ENCODE results near the gene ZC3H4.

Gene ZC3H4

GRCh38 chr19:47096721-47097120 is 16.9 kb downstream of the ZC3H4 start:
- POLR2A ChIA-PET = no interaction called here
- CTCF ChIA-PET = interaction anchor here (2.0 to 4.7 kb wide), 2 partner anchors 10 to 16 kb away, joined by 7 to 21 read pairs; no protein-coding TSS in a partner anchor
- no peak for DNase-seq (ENCODE audit: low read depth, low spot score)
- TF ChIP-seq CTCF (IDR thresholded peaks at IDR 0.05; ENCODE audit: insufficient read depth, low read length, missing control alignments) = no peak
- H3K4me3 ChIP-seq (ENCODE audit: low read depth, low read length) = no peak overlapping the region

- no peak for TF ChIP-seq CTCF (IDR thresholded peaks at IDR 0.05; ENCODE audit: insufficient read depth, low read length, missing control alignments)
- no peak overlapping the region for H3K4me3 ChIP-seq (ENCODE audit: low read depth, low read length)
- POLR2A ChIA-PET = no interaction called here
- no peak for DNase-seq (ENCODE audit: low read depth, low spot score)
- CTCF ChIA-PET = interaction anchor here (0.9 to 4.7 kb wide), 4 partner anchors 10 to 35 kb away, joined by 3 to 21 read pairs (median 5); partner anchors contain the start of gene SAE1
These were observed 17.4 kb downstream of the ZC3H4 start for GRCh38 chr19:47096100-47096704.

DNA sequence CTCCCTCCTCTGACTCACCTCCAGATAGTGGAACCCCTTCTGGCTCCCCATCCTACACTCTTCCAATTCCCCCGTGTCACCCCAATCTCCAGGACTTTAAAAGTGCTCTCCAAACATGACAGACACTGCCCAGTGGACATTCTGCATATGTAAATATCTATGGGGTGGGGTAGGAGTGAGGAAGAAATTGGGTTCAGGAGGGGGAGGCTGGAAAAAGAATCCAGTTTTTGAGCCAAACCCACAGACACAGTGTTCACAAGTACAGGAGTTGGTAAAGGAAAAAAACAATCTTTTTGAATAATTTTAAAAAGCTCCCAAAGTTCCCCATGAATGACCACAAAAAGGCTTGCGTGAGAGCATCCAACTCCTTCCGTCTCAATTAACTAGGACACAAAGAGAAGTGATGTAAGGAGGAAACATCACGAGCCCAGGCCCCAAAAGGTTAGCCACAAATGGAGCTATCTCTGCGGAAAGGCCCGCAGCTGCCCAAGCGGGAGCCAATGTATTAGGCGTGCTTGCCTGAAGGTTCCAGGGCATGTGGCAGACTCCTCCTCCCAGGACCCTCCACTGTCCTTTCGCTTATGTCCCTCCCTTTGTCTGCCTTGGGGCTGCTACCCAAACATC is 18.0 kb downstream of the ZC3H4 start:
- DNase-seq (ENCODE audit: low read depth, low spot score) = no peak
- ChIA-PET CTCF (interaction anchor here (0.9 to 4.7 kb wide), 4 partner anchors 15 to 36 kb away, joined by 3 to 21 read pairs (median 5); partner anchors contain the start of gene SAE1), POLR2A (no interaction called here)
- no peak overlapping the region for H3K4me3 ChIP-seq (ENCODE audit: low read depth, low read length)
- TF ChIP-seq CTCF (IDR thresholded peaks at IDR 0.05; ENCODE audit: insufficient read depth, low read length, missing control alignments) = no peak

GRCh38 chr19:47094557-47095475 is 18.8 kb downstream of the ZC3H4 start:
- ChIA-PET POLR2A (no interaction called here), CTCF (interaction anchor here (2.4 to 4.7 kb wide), 2 partner anchors 14 to 31 kb away, joined by 7 to 21 read pairs; no protein-coding TSS in a partner anchor)
- DNase-seq (ENCODE audit: low read depth, low spot score) = no peak
- no peak for TF ChIP-seq CTCF (IDR thresholded peaks at IDR 0.05; ENCODE audit: insufficient read depth, low read length, missing control alignments)
- no peak overlapping the region for H3K4me3 ChIP-seq (ENCODE audit: low read depth, low read length)

GRCh38 chr19:47093841-47094240 is 19.7 kb downstream of the ZC3H4 start:
- no peak overlapping the region for H3K4me3 ChIP-seq (ENCODE audit: low read depth, low read length)
- no peak for DNase-seq (ENCODE audit: low read depth, low spot score)
- CTCF ChIA-PET = interaction anchor here (2.4 to 4.7 kb wide), 2 partner anchors 13 to 32 kb away, joined by 7 to 21 read pairs; no protein-coding TSS in a partner anchor
- POLR2A ChIA-PET = no interaction called here
- TF ChIP-seq CTCF (IDR thresholded peaks at IDR 0.05; ENCODE audit: insufficient read depth, low read length, missing control alignments) = no peak

Data from AG04449 (cell line).